Activated B cell treated with CpG ODN at 0.5 μM for 24 hours (primary cell): ENCODE results near the gene PLGRKT. TPM values are rescaled to one million over a fixed set of nuclear protein-coding genes. Genes with fewer than 3 reads are reported as not detected.
"Not testable (repeated sequence)": the region's sequence is repeated elsewhere in the genome, so short reads cannot be mapped to it uniquely, and the experiment has no call there.

ENCODE experiments used
- ATAC-seq: fragments of 200-7000 bp; cut with Tn5 transposase; one replicate; pipeline ENCODE4 v1.10.0; 2021; ENCODE audit warnings: low read depth, mild to moderate bottlenecking, moderate library complexity
- CTCF ChIA-PET: fragments of 350-600 bp; sonication (Branson Sonifier 250); formaldehyde crosslinking; loops from one replicate; lab custom pipeline; 2021; ENCODE audit warnings: antibody characterized with exemption; lab: Charles Lee
- POLR2A ChIA-PET: fragments of 350-600 bp; sonication (Branson Sonifier 250); formaldehyde crosslinking; loops from one replicate; lab custom pipeline; 2021; ENCODE audit warnings: antibody characterized with exemption; lab: Charles Lee
- DNase-seq: peaks from one replicate; pipeline ENCODE4 v3.0.0; 2022
- H3K27ac Mint-ChIP-seq: one replicate; pipeline ENCODE4 v1.8.0; 2020; ENCODE audit warnings: mixed read lengths
- H3K27me3 Mint-ChIP-seq: one replicate; pipeline ENCODE4 v1.8.0; 2021; ENCODE audit warnings: mixed read lengths
- H3K36me3 Mint-ChIP-seq: one replicate; pipeline ENCODE4 v1.8.0; 2021; ENCODE audit warnings: low read depth, mixed read lengths
- H3K4me1 Mint-ChIP-seq: one replicate; pipeline ENCODE4 v1.8.0; 2021; ENCODE audit warnings: mixed read lengths
- H3K4me3 Mint-ChIP-seq: one replicate; pipeline ENCODE4 v1.8.0; 2020; ENCODE audit warnings: mild to moderate bottlenecking, mixed read lengths
- H3K9me3 Mint-ChIP-seq: one replicate; pipeline ENCODE4 v1.8.0; 2020; ENCODE audit warnings: mixed read lengths
- CTCF ChIP-seq: fragments of 200-600 bp; IDR thresholded peaks from one replicate; pipeline ENCODE4 v1.8.0; 2022; ENCODE audit warnings: antibody characterized with exemption, mild to moderate bottlenecking
- intact Hi-C: fragments of 100-400 bp; cut with micrococcal nuclease; formaldehyde crosslinking; loops from one replicate; pipeline ENCODE4 v1.15.1; 2024
- total RNA-seq: library from RNA; stranded (reverse); gene quantifications from 2 replicates; pipeline ENCODE4 v1.2.3, GENCODE V29; 2022

The PLGRKT gene
- total RNA-seq, 1 donor from 2014 or later, result 59.7 TPM

- peak overlapping the region; percentile 100 for H3K27ac Mint-ChIP-seq
- H3K4me3 Mint-ChIP-seq, result peak overlapping the region; percentile 96
- ChIA-PET POLR2A (interaction anchor here (0.7 to 6.6 kb wide), 7 partner anchors 13 to 695 kb away, joined by 3 to 238 read pairs (median 131); partner anchors contain the start of genes CD274 and RIC1), CTCF (interaction anchor here (4.0 to 4.8 kb wide), 2 partner anchors 14 to 165 kb away, joined by 22 to 30 read pairs; partner anchors contain the start of gene CD274)
- H3K9me3 Mint-ChIP-seq, result no peaks in the 10 kb centered on the region
- H3K36me3 Mint-ChIP-seq, result peaks cover 59% of the 10 kb centered on the region
- ATAC-seq, result no peak
- no peaks in the 10 kb centered on the region for H3K27me3 Mint-ChIP-seq
- no peak for TF ChIP-seq CTCF
- intact Hi-C loops, result loop anchor here (2.0 to 5.0 kb wide), 5 partner anchors 396 to 1909 kb away; partner anchors contain the start of genes AK3, ERMP1, JAK2 and RFX3
- H3K4me1 Mint-ChIP-seq, result peaks cover 54% of the 10 kb centered on the region
- DNase-seq, result no peak
These were observed 1.8 kb downstream of the PLGRKT start for GRCh38 chr9:5435912-5436311.

GRCh38 chr9:5433841-5434810 is 3.6 kb downstream of the PLGRKT start:
- H3K9me3 Mint-ChIP-seq, ATAC-seq, CTCF ChIA-PET, intact Hi-C loops, H3K27ac Mint-ChIP-seq, H3K4me3 Mint-ChIP-seq, DNase-seq, H3K27me3 Mint-ChIP-seq, POLR2A ChIA-PET: not testable (repeated sequence)
- H3K36me3 Mint-ChIP-seq, result peaks cover 75% of the 10 kb centered on the region
- H3K4me1 Mint-ChIP-seq, result peaks cover 42% of the 10 kb centered on the region

GRCh38 chr9:5433328-5433727 is 4.4 kb downstream of the PLGRKT start:
- H3K4me3 Mint-ChIP-seq, DNase-seq, H3K9me3 Mint-ChIP-seq, H3K27me3 Mint-ChIP-seq, ATAC-seq, CTCF ChIA-PET, POLR2A ChIA-PET, H3K27ac Mint-ChIP-seq, intact Hi-C loops: not testable (repeated sequence)
- Mint-ChIP-seq H3K36me3 (peaks cover 81% of the 10 kb centered on the region), H3K4me1 (peaks cover 36% of the 10 kb centered on the region)

- ATAC-seq, H3K27ac Mint-ChIP-seq, DNase-seq, intact Hi-C loops, POLR2A ChIA-PET, CTCF ChIA-PET, H3K9me3 Mint-ChIP-seq, H3K27me3 Mint-ChIP-seq, H3K4me3 Mint-ChIP-seq: not testable (repeated sequence)
- peaks cover 31% of the 10 kb centered on the region for H3K4me1 Mint-ChIP-seq
- peaks cover 78% of the 10 kb centered on the region for H3K36me3 Mint-ChIP-seq
These were observed 4.8 kb downstream of the PLGRKT start for GRCh38 chr9:5432890-5433289.

GRCh38 chr9:5430912-5431311 is 6.8 kb downstream of the PLGRKT start:
- ChIA-PET CTCF (no interaction called here), POLR2A (no interaction called here)

More at GRCh38 chr9:5430912-5431311, 6.8 kb downstream of the PLGRKT start:
- Mint-ChIP-seq H3K27me3 (no peaks in the 10 kb centered on the region), H3K9me3 (no peaks in the 10 kb centered on the region), H3K36me3 (peaks cover 73% of the 10 kb centered on the region), H3K4me1 (peaks cover 14% of the 10 kb centered on the region), H3K4me3 (no peak overlapping the region), H3K27ac (no peak overlapping the region)
- no peak for ATAC-seq
- DNase-seq, result no peak
- intact Hi-C loops, result no loop called here
- no peak for TF ChIP-seq CTCF
